ENCODE data around the gene SYMPK. TPM values are rescaled to one million over a fixed set of nuclear protein-coding genes. Genes with fewer than 3 reads are reported as not detected.
A peak's percentile ranks its signal among the peaks of the same experiment; 100 is the strongest.
"Not testable (repeated sequence)": the region's sequence is repeated elsewhere in the genome, so short reads cannot be mapped to it uniquely, and the experiment has no call there.

The SYMPK gene
- total RNA-seq, 1 donor from 2014 or later, result 93.0 TPM

GRCh38 chr19:45805719-45806118 is 57.2 kb downstream of the SYMPK start:
- no peak for TF ChIP-seq CTCF (conservative IDR thresholded peaks at IDR 0.05)
- no peaks in the 10 kb centered on the region for H3K27me3 Mint-ChIP-seq
- H3K4me1 Mint-ChIP-seq (ENCODE audit: unreplicated experiment), result peaks cover 5% of the 10 kb centered on the region

GRCh38 chr19:45804959-45805230 is 58.1 kb downstream of the SYMPK start:
- Mint-ChIP-seq H3K4me3 (no peak overlapping the region), H3K27ac (no peak overlapping the region), H3K36me3 (no peaks in the 10 kb centered on the region), H3K27me3 (no peaks in the 10 kb centered on the region), H3K9me3 (no peaks in the 10 kb centered on the region), H3K4me1 (ENCODE audit: unreplicated experiment) (peaks cover 5% of the 10 kb centered on the region)
- DNase-seq (ENCODE audit: extremely low spot score, unreplicated experiment), result no peak
- TF ChIP-seq CTCF (conservative IDR thresholded peaks at IDR 0.05), result no peak

More at GRCh38 chr19:45805719-45806118, 57.2 kb downstream of the SYMPK start:
- Mint-ChIP-seq H3K36me3 (no peaks in the 10 kb centered on the region), H3K9me3 (no peaks in the 10 kb centered on the region), H3K27ac (peak overlapping the region; percentile 3), H3K4me3 (no peak overlapping the region)
- DNase-seq (ENCODE audit: extremely low spot score, unreplicated experiment), result no peak

GRCh38 chr19:45804140-45804958 is 58.6 kb downstream of the SYMPK start:
- DNase-seq (ENCODE audit: extremely low spot score, unreplicated experiment), result no peak
- H3K36me3 Mint-ChIP-seq, result no peaks in the 10 kb centered on the region
- no peaks in the 10 kb centered on the region for H3K9me3 Mint-ChIP-seq
- H3K27ac Mint-ChIP-seq, result no peak overlapping the region
- peaks cover under 1% of the 10 kb centered on the region for H3K4me1 Mint-ChIP-seq (ENCODE audit: unreplicated experiment)
- H3K4me3 Mint-ChIP-seq, result no peak overlapping the region
- no peak for TF ChIP-seq CTCF (conservative IDR thresholded peaks at IDR 0.05)
- H3K27me3 Mint-ChIP-seq, result no peaks in the 10 kb centered on the region

- no peaks in the 10 kb centered on the region for H3K36me3 Mint-ChIP-seq
- peaks cover 6% of the 10 kb centered on the region for H3K4me1 Mint-ChIP-seq (ENCODE audit: unreplicated experiment)
- no peaks in the 10 kb centered on the region for H3K9me3 Mint-ChIP-seq
- no peak overlapping the region for H3K27ac Mint-ChIP-seq
- H3K27me3 Mint-ChIP-seq, result peaks cover 4% of the 10 kb centered on the region
- DNase-seq (ENCODE audit: extremely low spot score, unreplicated experiment), result no peak
- H3K4me3 Mint-ChIP-seq, result no peak overlapping the region
- no peak for TF ChIP-seq CTCF (conservative IDR thresholded peaks at IDR 0.05)
Observed at GRCh38 chr19:45801603-45802175, 61.3 kb downstream of the SYMPK start.

GRCh38 chr19:45800070-45800553 is 62.8 kb downstream of the SYMPK start:
- H3K4me3 Mint-ChIP-seq, result no peak overlapping the region
- DNase-seq (ENCODE audit: extremely low spot score, unreplicated experiment), result no peak
- no peaks in the 10 kb centered on the region for H3K9me3 Mint-ChIP-seq
- no peaks in the 10 kb centered on the region for H3K36me3 Mint-ChIP-seq
- no peak overlapping the region for H3K27ac Mint-ChIP-seq
- H3K4me1 Mint-ChIP-seq (ENCODE audit: unreplicated experiment), result peaks cover 6% of the 10 kb centered on the region
- TF ChIP-seq CTCF (conservative IDR thresholded peaks at IDR 0.05), result no peak
- peaks cover 4% of the 10 kb centered on the region for H3K27me3 Mint-ChIP-seq

GRCh38 chr19:45799541-45799940 is 63.4 kb downstream of the SYMPK start:
- H3K27ac Mint-ChIP-seq; H3K9me3 Mint-ChIP-seq; H3K27me3 Mint-ChIP-seq; DNase-seq (ENCODE audit: extremely low spot score, unreplicated experiment); H3K4me3 Mint-ChIP-seq; H3K36me3 Mint-ChIP-seq; H3K4me1 Mint-ChIP-seq (ENCODE audit: unreplicated experiment): not testable (repeated sequence)

All from type B pancreatic cell (in vitro differentiated cells).